Small intestine (tissue), 7 donors: Measurements from ENCODE around the gene BTBD16. TPM values are rescaled to one million over a fixed set of nuclear protein-coding genes. Genes with fewer than 3 reads are reported as not detected.

Experiments
- DNase-seq, 2 donors: peaks; one replicate each; pipeline versions ENCODE4 v3.0.0 to v3.0.0-alpha.2; 2013
- FAIRE-seq: peaks from 2 replicates; lab custom pipeline; 2012; peaks lifted over from hg19 to GRCh38; lab: Jason Lieb, UNC
- H3K27ac ChIP-seq, 3 donors: one replicate each; pipeline ENCODE4 v1.5.1; 2013; ENCODE audit warnings: low read length in 2 of 3, mild to moderate bottlenecking in 2 of 3, control low read depth in 1 of 3, inconsistent platforms in 1 of 3, low read depth in 1 of 3, moderate library complexity in 1 of 3
- H3K27me3 ChIP-seq, 3 donors: one replicate each; pipeline ENCODE4 v1.6.1; 2013; ENCODE audit warnings: low read length in 3 of 3, inconsistent platforms in 1 of 3; ENCODE audit not compliant: control insufficient read depth in 3 of 3, insufficient read depth in 3 of 3
- H3K36me3 ChIP-seq, 3 donors: one replicate each; pipeline ENCODE4 v1.6.1; 2013; ENCODE audit warnings: low read length in 3 of 3, inconsistent platforms in 1 of 3, low read depth in 1 of 3, mild to moderate bottlenecking in 1 of 3, moderate library complexity in 1 of 3; ENCODE audit not compliant: control insufficient read depth in 3 of 3, insufficient read depth in 2 of 3
- H3K4me1 ChIP-seq, 3 donors: one replicate each; pipeline ENCODE4 v1.6.1; 2013; ENCODE audit warnings: low read length in 2 of 3, inconsistent platforms in 1 of 3, low read depth in 1 of 3, mild to moderate bottlenecking in 1 of 3, moderate library complexity in 1 of 3; ENCODE audit not compliant: control insufficient read depth in 3 of 3, insufficient read depth in 2 of 3
- H3K4me3 ChIP-seq, 3 donors: one replicate each; pipeline ENCODE4 v1.5.1; 2013; ENCODE audit warnings: low read length in 3 of 3, control low read depth in 1 of 3, inconsistent platforms in 1 of 3, low read depth in 1 of 3, mild to moderate bottlenecking in 1 of 3, moderate library complexity in 1 of 3
- H3K9me3 ChIP-seq, 2 donors: one replicate each; pipeline ENCODE4 v1.6.1; 2013; ENCODE audit warnings: low read depth in 1 of 2, low read length in 1 of 2; ENCODE audit not compliant: control insufficient read depth in 2 of 2, insufficient read depth in 1 of 2
- WGBS, 3 donors: extraction: QIAGEN DNeasy Blood & Tissue Kit; methylation state at CpG; one replicate each; pipeline ENCODE4 v1.1.7; 2013; 5-methylcytosine and 5-hydroxymethylcytosine counted together
- polyA plus RNA-seq, 4 donors: library from polyadenylated mRNA; stranded (reverse) in 3 of 4; unstranded in 1 of 4; fragments of 200-250 nt in 3 of 4; fragments of 120-200 nt in 1 of 4; gene quantifications; one replicate each; pipeline versions ENCODE4 v1.2.1 to v1.2.3, GENCODE V29; 2013
- donor health status: healthy with polysubstance abuse.
- donor health status: control.
- donor health status: control.
- donor health status: Bipolar disorder and iron deficiency.
- donor health status: healthy.

Gene BTBD16
- polyA plus RNA-seq, 4 donors, result 0.18 to 0.92 TPM; not detected in 2

DNA sequence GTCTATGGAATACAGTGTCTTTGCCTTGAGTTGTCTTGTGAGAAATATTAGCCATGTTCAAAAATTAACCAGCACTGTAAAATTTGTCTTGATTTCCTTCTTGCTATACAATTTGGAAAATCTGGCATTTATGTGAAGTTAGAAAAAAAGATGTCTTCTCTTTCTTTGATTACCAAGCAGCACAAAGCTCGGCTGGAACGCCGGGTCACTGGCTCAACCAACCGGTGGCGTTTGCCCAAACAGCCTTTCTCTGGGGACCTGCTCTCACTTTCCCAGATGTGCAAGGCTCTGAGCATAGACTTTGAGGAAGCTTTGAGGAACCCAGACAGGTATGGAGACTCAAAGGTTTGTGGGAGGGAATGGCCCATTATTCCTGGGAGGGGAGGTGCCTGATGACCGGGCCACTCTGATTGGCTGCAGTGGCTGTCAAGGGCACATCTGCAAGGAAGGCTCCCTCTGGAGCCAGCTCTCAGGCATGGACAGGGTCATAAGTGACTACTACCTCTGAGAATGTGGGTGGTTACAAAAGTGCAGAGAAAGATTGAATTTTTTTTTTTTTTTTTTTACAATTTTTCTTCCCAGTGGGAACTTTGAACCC, 5.6 kb downstream of the BTBD16 start:
- Histone ChIP-seq H3K27ac (peak overlapping the region in 1 of 3 donors; percentile 45), H3K9me3 (peaks cover 0 to 3% of the 10 kb centered on the region in 2 donors), H3K4me1 (peaks cover 0 to 10% (median 0%) of the 10 kb centered on the region in 3 donors), H3K36me3 (no peaks in the 10 kb centered on the region), H3K27me3 (no peaks in the 10 kb centered on the region), H3K4me3 (no peak overlapping the region)
- FAIRE-seq (no peak), DNase-seq (peak in 1 of 2 donors; percentile 55)
- 94 to 96% (median 94%) methylated on average over 6 of the region's 6 CpGs for WGBS, 3 donors

DNA sequence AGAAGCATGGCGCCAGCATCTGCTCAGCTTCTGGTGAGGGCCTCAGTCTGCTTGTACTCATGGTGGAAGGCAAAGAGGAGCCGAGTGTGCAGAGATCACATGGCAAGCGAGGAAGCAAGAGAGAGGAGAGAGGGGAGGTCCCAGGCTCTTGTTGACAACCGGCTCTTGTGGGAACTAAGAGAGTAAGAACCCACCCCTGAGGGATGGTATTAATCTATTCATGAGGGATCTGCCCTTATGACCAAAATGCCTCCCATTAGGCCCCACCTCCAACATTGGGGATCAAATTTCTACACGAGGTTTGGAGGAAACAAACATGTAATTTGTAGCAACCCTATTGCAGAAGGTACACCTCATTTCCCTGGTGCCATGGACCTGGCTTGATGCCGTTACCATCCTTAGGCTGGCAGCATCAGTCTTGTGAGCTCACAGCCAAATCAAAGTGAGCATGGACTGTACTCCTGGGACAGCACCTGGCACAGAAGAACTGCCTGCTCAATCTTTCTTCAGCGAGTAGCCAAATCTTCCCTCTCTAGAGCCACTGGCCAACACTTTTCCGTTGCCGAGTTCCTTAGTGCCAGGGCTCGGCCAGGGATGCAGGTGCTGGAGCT, 6.5 kb downstream of the BTBD16 start:
- DNase-seq (no peak), FAIRE-seq (no peak)
- WGBS, 3 donors, result 71 to 82% (median 82%) methylated on average over 10 of the region's 10 CpGs
- no peaks in the 10 kb centered on the region for H3K36me3 ChIP-seq
- no peak overlapping the region for H3K27ac ChIP-seq
- H3K27me3 ChIP-seq, result no peaks in the 10 kb centered on the region
- peaks cover 0 to 10% (median 0%) of the 10 kb centered on the region in 3 donors for H3K4me1 ChIP-seq
- peaks cover 0 to 3% of the 10 kb centered on the region in 2 donors for H3K9me3 ChIP-seq
- no peak overlapping the region for H3K4me3 ChIP-seq

DNA sequence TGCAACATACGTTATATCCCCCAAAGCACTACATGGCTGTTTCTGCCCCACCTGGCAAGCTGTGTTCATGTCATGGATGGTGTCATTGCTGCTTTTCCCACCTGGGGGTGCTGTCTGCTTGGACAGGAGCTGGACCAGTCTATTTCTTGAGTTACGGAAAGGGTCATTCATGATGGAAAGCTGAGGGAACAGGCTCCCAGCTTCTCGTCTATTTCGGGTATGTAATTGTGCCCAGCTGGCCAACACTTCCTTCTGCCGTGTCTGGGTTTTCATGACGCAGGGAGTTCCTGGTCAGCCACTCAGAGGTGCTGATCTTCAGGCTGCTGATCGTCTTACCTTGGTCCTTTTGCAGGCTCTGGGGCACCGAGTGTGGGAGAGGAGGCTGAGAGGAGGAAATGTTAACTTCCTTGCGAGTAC, 8.6 kb downstream of the BTBD16 start:
- DNase-seq (peak; percentile 28 to 63), FAIRE-seq (no peak)
- Histone ChIP-seq H3K4me3 (no peak overlapping the region), H3K27me3 (no peaks in the 10 kb centered on the region), H3K4me1 (peaks cover 0 to 10% (median 0%) of the 10 kb centered on the region in 3 donors), H3K9me3 (peaks cover 0 to 3% of the 10 kb centered on the region in 2 donors), H3K36me3 (no peaks in the 10 kb centered on the region), H3K27ac (no peak overlapping the region)
- WGBS, 3 donors, result 32 to 37% (median 37%) methylated on average over 9 of the region's 9 CpGs

DNA sequence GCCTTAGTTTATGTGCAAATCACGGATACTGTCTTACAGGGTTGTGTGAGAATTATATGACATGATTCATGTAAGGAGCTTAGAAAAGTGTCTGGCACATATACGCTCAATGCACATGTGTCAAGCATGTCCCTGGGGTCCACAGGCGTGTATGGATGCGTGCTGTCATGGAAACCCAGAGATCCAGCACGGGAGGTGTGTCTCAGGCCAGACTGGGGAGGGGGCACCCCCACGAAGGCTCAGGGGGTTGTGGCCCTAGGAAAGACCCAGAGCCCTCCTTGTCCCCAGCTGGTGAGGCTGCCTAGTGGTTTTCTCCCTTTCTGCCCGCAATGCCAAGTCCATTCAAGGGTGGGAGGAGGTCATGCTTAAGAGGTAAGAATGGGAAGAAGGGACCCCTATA, 9.1 kb downstream of the BTBD16 start:
- Histone ChIP-seq H3K4me3 (no peak overlapping the region), H3K27me3 (no peaks in the 10 kb centered on the region), H3K9me3 (peaks cover 0 to 3% of the 10 kb centered on the region in 2 donors), H3K4me1 (peaks cover 0 to 10% (median 0%) of the 10 kb centered on the region in 3 donors), H3K36me3 (no peaks in the 10 kb centered on the region), H3K27ac (no peak overlapping the region)
- 69 to 74% (median 70%) methylated on average over 7 of the region's 7 CpGs for WGBS, 3 donors
- FAIRE-seq (no peak), DNase-seq (no peak)

DNA sequence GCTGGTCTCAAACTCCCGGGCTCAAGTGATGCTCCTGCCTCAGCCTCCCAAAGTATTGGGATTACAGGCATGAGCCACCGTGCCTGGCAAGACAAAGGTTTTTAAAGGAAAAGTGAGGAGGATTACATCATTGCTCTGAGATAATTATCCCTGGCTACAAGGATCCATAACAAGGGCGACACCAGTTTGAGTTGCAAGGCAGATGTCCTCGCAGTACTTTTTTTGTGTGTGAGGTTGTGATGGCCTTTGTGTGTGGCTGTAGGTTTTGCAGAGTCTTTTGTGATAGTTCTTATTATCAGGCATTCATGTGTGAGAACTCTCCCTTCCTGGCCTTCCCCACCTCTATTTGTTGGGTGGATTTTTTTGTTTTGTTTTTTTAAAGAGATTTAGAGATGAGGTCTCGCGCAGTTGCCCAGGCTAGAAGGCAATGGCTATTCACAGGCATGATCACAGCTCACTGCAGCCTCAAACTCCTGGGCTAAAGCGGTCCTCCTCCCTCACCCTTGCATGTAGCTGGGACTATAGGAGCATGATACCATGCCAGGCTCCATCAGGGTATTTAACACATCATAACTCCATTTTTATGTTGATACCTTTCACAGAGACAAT, 10.0 kb downstream of the BTBD16 start:
- H3K9me3 ChIP-seq, result peaks cover 0 to 3% of the 10 kb centered on the region in 2 donors
- no peak overlapping the region for H3K27ac ChIP-seq
- peaks cover 0 to 10% (median 0%) of the 10 kb centered on the region in 3 donors for H3K4me1 ChIP-seq
- FAIRE-seq, result no peak
- H3K4me3 ChIP-seq, result no peak overlapping the region
- no peak for DNase-seq
- no peaks in the 10 kb centered on the region for H3K27me3 ChIP-seq
- no peaks in the 10 kb centered on the region for H3K36me3 ChIP-seq
- WGBS, 3 donors, result 89 to 94% (median 93%) methylated on average over 7 of the region's 7 CpGs

DNA sequence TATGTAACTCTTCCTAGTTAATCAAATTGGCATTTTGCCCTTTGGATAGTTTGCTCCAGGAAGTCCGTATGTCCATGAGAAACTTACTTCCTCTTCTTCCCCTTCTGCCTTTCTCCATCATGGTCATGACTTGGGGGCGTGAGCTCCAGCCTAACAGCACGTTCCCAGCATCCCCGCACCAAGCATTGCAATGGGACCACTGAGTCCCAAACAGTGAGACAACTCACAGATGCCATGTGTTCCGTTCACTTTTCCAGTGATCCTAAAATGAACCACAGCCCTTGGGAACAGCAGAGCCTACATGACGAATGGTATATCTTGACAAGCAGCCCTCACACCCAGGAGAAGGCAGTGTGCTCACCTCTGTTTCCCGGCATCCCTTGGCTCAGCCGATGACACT, 10.7 kb downstream of the BTBD16 start:
- peaks cover 0 to 3% of the 10 kb centered on the region in 2 donors for H3K9me3 ChIP-seq
- peaks cover 0 to 6% (median 0%) of the 10 kb centered on the region in 3 donors for H3K4me1 ChIP-seq
- H3K4me3 ChIP-seq, result no peak overlapping the region
- FAIRE-seq (no peak), DNase-seq (peak in 1 of 2 donors; percentile 10)
- 75 to 83% (median 82%) methylated on average over 8 of the region's 8 CpGs for WGBS, 3 donors
- peak overlapping the region in 1 of 3 donors; percentile 3 for H3K27ac ChIP-seq
- H3K27me3 ChIP-seq, result no peaks in the 10 kb centered on the region
- no peaks in the 10 kb centered on the region for H3K36me3 ChIP-seq

DNA sequence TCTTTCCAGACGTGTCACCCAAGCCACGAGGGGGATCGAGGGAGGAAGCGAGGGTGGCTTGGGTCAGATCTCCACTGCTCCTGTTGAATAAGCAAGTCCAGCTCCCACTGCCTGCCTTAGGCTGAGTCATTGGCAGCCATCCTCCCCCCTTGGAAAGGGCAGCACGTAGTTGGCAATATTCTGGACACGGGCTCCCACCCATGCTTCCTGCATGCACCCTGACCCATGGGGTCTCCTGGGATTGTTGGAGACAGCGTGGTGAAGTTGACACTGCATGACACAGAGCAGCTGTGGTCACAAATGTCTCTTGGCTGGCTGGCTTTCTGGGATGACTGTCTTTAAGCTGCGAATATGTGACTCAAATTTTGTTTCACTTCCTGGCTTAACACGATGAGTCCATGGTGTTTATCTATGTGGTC, 11.2 kb downstream of the BTBD16 start:
- no peak overlapping the region for H3K4me3 ChIP-seq
- peaks cover 0 to 3% of the 10 kb centered on the region in 2 donors for H3K9me3 ChIP-seq
- peak overlapping the region in 1 of 3 donors; percentile 3 for H3K27ac ChIP-seq
- no peaks in the 10 kb centered on the region for H3K36me3 ChIP-seq
- WGBS, 3 donors, result 70 to 80% (median 74%) methylated on average over 9 of the region's 9 CpGs
- DNase-seq, result no peak
- H3K27me3 ChIP-seq, result no peaks in the 10 kb centered on the region
- peaks cover 0 to 2% (median 0%) of the 10 kb centered on the region in 3 donors for H3K4me1 ChIP-seq
- no peak for FAIRE-seq

DNA sequence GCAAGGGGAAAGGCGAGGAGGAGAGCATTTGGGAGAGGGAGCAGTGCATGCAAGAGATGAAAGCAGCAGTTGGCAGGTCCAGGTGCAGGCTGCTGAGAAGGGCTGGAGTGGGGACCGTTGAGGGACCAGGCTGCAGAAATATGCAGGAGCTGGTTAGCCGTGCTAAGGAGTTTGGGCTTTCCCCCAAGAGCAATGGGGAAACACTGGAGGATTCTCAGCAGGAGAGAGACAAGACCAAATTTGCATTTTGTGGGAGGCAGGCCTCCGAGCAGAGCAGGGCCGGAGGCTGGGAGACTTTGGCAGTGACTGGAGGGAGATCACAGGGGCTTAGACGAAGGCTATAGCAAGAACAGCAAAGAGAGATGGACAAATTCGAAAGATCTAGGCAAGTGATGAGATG, 11.8 kb downstream of the BTBD16 start:
- H3K36me3 ChIP-seq, result no peaks in the 10 kb centered on the region
- no peak overlapping the region for H3K27ac ChIP-seq
- no peak overlapping the region for H3K4me3 ChIP-seq
- no peaks in the 10 kb centered on the region for H3K9me3 ChIP-seq
- H3K4me1 ChIP-seq, result no peaks in the 10 kb centered on the region
- 69 to 89% (median 82%) methylated on average over 7 of the region's 7 CpGs for WGBS, 3 donors
- no peaks in the 10 kb centered on the region for H3K27me3 ChIP-seq
- no peak for DNase-seq
- no peak for FAIRE-seq
